Measurements from ENCODE around the gene SPRR4.
"Not testable (repeated sequence)": the region's sequence is repeated elsewhere in the genome, so short reads cannot be mapped to it uniquely, and the experiment has no call there.

SPRR4 gene

DNA sequence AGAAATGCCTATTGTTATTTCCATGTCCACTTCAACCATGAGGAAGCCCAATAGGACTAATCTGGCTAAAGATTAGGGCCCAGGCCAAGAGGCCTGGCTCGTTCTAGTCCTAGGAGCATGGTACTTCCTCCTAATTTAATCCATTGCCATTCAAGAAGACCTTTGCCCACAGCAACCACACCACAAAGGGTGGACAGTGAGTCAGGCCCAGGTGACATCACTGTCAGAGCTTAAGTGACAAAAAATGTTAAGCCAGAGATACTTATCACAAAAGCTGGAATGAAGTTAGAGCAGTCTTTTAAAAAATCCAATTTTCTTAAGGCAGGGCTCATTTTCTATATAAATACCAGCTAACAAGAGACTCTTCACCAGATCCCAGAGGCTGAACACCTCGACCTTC, 30.9 kb downstream of the SPRR4 start, which contains the start of gene SPRR3:
SPRR3 (plus strand) TSS at position 368 of the 400 bp plus-strand sequence. CDS start 1,272 bp downstream, outside the sequence.
- Histone ChIP-seq H3K27me3 (replicated peaks; ENCODE audit: control insufficient read depth, insufficient read depth, low read length) (peaks cover 2% of the 10 kb centered on the region; the same call in 1 of the 2 replicates), H3K36me3 (ENCODE audit: control insufficient read depth, insufficient read depth, low read length) (no peaks in the 10 kb centered on the region), H3K4me3 (replicated peaks; ENCODE audit: low read depth, low read length) (no peak within 1 kb of the TSS)
- no peak for DNase-seq (ENCODE audit: extremely low read depth, insufficient read length)
- TF ChIP-seq, protein P1, sequence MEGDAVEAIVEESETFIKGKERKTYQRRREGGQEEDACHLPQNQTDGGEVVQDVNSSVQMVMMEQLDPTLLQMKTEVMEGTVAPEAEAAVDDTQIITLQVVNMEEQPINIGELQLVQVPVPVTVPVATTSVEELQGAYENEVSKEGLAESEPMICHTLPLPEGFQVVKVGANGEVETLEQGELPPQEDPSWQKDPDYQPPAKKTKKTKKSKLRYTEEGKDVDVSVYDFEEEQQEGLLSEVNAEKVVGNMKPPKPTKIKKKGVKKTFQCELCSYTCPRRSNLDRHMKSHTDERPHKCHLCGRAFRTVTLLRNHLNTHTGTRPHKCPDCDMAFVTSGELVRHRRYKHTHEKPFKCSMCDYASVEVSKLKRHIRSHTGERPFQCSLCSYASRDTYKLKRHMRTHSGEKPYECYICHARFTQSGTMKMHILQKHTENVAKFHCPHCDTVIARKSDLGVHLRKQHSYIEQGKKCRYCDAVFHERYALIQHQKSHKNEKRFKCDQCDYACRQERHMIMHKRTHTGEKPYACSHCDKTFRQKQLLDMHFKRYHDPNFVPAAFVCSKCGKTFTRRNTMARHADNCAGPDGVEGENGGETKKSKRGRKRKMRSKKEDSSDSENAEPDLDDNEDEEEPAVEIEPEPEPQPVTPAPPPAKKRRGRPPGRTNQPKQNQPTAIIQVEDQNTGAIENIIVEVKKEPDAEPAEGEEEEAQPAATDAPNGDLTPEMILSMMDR (IDR thresholded peaks at IDR 0.05; ENCODE audit: insufficient read depth, low read length, poor library complexity, severe bottlenecking), result no peak

- DNase-seq (ENCODE audit: extremely low read depth, insufficient read length); H3K36me3 ChIP-seq (ENCODE audit: control insufficient read depth, insufficient read depth, low read length); H3K27me3 ChIP-seq (replicated peaks; ENCODE audit: control insufficient read depth, insufficient read depth, low read length); H3K4me3 ChIP-seq (replicated peaks; ENCODE audit: low read depth, low read length): not testable (repeated sequence)
Measured at GRCh38 chr1:153011235-153011758, 40.8 kb downstream of the SPRR4 start.

DNA sequence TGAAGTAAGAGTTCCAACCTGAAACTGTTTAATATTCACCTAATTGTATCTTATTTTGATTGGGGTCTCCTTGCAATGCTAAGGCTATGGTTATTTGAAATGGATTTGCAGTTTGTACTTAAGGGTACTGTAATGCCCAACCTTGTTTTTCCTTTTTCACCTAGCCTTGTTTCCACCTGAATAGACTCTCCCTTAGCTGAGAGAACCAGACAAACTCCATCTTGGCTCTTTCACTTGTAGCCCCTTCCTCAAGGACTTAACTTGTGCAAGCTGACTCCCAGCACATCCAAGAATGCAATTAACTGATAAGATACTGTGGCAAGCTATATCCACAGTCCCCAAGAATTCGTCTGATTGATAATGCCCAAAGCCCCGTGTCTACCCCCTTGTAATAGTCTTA, 51.4 kb downstream of the SPRR4 start:
- DNase-seq (ENCODE audit: extremely low read depth, insufficient read length); H3K36me3 ChIP-seq (ENCODE audit: control insufficient read depth, insufficient read depth, low read length); H3K4me3 ChIP-seq (replicated peaks; ENCODE audit: low read depth, low read length); H3K27me3 ChIP-seq (replicated peaks; ENCODE audit: control insufficient read depth, insufficient read depth, low read length): not testable (repeated sequence)

Data from GM06990 (cell line).